ENCODE measurements around the gene CLCN6. TPM values are rescaled to one million over a fixed set of nuclear protein-coding genes. Genes with fewer than 3 reads are reported as not detected.

Gene CLCN6
- total RNA-seq = 10 to 100 TPM; 32.1 to 49.0 TPM
- long read RNA-seq, partial matches to known transcripts = 4 of 9 reads
- long read RNA-seq, other reads (novel, unspliced or antisense) = 5 of 9 reads

DNA sequence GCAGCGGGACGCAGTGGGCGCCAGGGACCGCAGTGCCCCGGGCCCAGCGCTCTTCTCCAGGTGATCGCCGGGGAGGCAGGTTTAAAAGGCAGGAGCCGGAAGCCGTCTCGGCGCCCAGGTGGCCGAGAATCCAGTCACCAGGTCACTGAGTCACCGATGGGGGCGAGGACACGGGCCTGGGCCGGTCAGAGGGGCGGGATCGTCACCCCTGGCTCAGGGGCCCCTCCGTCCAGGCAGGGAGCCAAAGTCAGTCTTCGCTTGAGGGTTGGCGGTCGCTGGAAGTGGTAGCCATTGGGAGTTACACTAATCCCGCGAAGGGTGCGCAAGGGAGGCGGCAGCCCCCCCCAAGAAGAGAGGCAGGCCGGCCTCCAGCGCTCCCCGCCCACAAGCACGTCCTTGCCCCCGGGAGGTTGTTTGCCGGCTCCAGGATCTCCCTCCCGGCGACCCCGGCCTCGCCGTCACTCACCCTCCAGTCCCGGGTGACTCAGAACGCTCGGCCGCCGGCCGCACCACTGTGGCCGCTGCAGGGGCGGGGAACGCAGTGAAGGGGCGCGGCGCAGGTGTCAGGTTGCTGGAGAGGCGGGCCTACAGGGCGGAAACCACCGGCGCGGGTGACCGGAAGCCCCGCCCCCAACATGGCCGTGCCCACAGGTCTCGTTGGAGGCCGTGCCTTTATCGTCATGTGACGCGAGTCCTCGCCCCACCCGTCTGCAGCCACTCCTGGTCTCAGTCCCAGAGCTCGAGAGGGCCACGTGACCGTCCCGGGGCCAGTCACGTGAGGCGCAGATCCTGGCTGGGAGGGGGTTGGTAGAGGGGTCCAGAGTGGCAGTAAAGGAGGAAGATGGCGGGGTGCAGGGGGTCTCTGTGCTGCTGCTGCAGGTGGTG, at the start of gene CLCN6, which contains the start of gene MTHFR:
Gene CLCN6 (plus strand): TSS at position 770 of the 885 bp plus-strand sequence. CDS start 72 bp downstream, at position 842.
Gene MTHFR (minus strand): TSS at position 543 of the 885 bp plus-strand sequence. CDS start 2,848 bp downstream, outside the sequence.
- DNase-seq (peak; percentile 100), ATAC-seq (peak; percentile 88 to 89)
- intact Hi-C loops (cut with DNase I) = loop anchor here in 1 of 2 donors (2.0 kb wide), 1 partner anchor 15 kb away; no protein-coding TSS in a partner anchor

DNA sequence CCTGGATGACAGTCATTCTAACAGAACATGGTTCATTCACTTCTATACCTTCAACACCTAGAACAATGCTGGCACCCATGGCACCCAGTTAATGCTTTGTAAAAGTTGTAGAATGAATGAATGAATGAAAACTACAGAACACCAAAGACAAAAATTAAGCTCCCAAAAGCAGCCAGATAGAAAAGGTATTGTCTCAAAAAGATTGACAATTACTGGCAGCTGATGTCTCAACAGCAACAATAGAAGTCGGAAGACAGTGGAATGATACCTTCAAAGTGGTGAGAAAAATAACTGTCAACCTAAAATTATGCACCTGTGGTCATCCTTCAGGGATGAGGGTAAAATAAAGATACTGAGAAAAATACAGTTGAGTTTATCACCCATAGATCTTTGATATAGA, 48.9 kb upstream of the CLCN6 start:
- intact Hi-C loops (cut with DNase I) = no loop called here
- no peak for ATAC-seq
- no peak for DNase-seq

- ATAC-seq = no peak
- no peak for DNase-seq
- intact Hi-C loops (cut with DNase I) = no loop called here
Measured at GRCh38 chr1:11759791-11760190, 46.2 kb upstream of the CLCN6 start.

DNA sequence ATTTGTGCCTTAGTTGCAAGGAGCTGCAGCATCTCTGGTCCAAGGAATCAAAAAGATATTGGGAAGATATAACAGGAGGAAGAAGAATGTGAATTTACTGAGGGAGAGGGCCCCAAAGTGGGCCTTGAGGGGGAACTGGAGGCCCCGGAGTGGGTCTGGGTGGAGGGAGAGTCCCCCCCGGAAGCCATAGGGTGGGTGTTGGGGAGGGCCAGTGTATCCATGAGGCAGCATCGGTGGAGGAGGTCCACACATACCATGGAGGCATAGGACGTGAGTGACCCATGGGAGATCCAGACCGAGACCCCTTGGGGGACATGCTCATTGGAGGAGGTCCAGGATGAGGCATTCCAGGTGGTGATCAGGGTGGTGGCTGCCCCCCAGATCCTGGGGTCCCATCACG, 44.7 kb upstream of the CLCN6 start:
- intact Hi-C loops (cut with DNase I) = no loop called here
- ATAC-seq (no peak), DNase-seq (no peak)

- intact Hi-C loops (cut with DNase I) = no loop called here
- DNase-seq (peak; percentile 17), ATAC-seq (peak; percentile 19 to 40)
Measured at GRCh38 chr1:11761988-11762406, 44.0 kb upstream of the CLCN6 start, which contains the start of gene C1orf167. TSS of gene C1orf167 (plus strand) at chr1:11762193. CDS start at chr1:11764401, 2,208 bp downstream.

GRCh38 chr1:11764115-11764514, 41.9 kb upstream of the CLCN6 start:
- intact Hi-C loops (cut with DNase I) = no loop called here
- ATAC-seq (no peak), DNase-seq (no peak)

DNA sequence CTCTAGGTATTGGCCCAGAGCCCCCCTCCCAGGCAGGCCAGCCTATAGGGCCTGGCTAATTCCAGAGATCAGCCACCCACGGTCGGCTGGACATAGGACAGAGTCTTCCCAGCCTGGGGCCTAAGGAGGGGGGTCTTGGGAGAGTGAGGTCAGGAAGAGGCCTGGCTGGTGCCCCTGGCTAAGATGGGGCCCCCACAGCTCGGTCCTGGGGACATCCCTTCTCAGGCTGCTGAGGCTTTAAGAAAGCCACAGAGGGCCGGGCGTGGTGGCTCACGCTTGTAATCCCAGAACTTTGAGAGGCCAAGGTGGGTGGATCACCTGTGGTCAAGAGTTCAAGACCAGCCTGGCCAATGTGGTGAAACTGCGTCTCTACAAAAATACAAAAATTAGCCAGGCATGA, 41.5 kb upstream of the CLCN6 start:
- intact Hi-C loops (cut with DNase I) = no loop called here
- DNase-seq (no peak), ATAC-seq (no peak)

DNA sequence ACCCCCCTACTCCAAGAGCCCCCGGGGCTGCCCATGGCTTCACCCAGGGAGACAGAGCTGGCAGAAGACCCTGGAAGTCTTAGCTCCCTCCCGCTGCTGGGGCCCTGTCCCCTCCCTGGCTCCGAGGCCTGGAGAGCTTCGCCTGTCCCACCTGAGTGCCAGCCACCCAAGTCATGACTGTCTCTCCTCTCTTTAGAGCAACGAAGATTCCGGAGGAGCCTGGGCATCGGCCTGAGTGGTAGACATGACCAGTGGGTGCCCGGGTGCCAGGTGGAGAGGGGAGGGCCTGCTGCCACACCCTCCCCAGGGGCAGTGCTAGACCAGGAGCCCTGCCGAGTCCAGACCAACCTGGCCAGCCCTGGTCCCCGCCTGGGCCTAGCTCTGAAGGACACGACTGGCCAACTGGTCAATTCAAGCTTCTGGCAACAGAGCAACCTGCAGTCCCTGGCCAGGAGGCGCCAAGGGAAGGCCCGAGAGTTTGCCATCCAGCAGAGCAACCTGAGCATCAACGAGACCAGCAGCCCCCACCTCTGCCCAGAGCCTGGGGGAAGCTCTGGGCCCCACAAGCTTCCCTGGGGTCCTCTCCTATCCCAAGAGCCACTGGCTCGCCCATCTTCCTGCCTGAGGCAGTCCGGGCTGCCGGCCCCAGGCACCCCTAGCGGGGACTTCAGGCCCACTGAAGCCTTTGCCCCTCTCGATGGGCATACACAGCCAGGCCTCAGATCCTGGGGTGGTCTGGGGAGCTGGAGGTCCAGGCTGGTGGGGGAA, 40.1 kb upstream of the CLCN6 start:
- intact Hi-C loops (cut with DNase I) = no loop called here
- ATAC-seq (no peak), DNase-seq (peak; percentile 17)

- no peak for ATAC-seq
- intact Hi-C loops (cut with DNase I) = no loop called here
- peak; percentile 13 for DNase-seq
Measured at GRCh38 chr1:11766429-11766776, 39.6 kb upstream of the CLCN6 start.

DNA sequence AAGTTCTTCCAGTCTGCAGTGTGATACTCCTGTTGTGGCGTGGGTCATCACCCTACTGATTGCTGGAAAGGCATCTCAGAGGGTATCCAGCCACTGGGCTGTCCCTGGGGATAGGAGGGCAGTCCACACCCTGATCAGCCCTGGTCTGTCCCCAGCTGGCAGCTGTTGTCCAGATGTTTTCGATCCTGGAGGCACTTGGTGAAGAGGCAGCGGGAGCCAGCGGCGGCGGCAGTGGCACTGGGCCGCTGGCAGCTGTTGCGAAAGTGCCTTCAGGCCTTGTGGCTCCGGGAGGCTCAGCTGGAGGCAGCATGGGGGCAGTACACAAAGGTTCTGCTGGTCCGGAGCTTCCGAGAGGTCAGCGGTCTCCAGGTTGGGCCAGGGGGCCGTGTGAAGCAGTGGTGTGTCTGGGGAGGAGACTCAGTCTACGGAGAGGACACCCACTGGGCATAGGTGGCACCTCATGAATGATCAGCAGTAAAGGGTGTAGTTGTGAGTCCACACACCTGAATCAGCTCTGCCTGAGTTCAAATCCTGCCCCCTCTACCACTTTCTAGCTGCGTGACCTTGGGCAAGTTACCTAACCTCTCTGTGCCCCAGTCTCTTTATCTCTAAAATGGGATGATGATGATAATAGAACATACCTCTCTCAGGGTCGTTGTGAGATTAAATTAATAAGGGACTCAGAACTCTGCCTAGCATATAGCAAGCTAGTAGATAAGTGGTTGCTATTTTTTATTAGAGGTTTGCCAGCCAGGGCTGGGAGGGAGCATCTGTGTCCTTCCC, 37.9 kb upstream of the CLCN6 start:
- intact Hi-C loops (cut with DNase I) = no loop called here
- ATAC-seq (no peak), DNase-seq (peak; percentile 12)

- intact Hi-C loops (cut with DNase I) = no loop called here
- ATAC-seq (no peak), DNase-seq (peak; percentile 15)
Measured at GRCh38 chr1:11768821-11769220, 37.2 kb upstream of the CLCN6 start.

- no peak for DNase-seq
- intact Hi-C loops (cut with DNase I) = no loop called here
- ATAC-seq = no peak
Measured at GRCh38 chr1:11769274-11769673, 36.7 kb upstream of the CLCN6 start.

GRCh38 chr1:11770011-11770410, 36.0 kb upstream of the CLCN6 start:
- DNase-seq (no peak), ATAC-seq (no peak)
- intact Hi-C loops (cut with DNase I) = no loop called here

- DNase-seq (peak; percentile 15), ATAC-seq (no peak)
- intact Hi-C loops (cut with DNase I) = no loop called here
Measured at GRCh38 chr1:11771481-11772043, 34.4 kb upstream of the CLCN6 start.

- intact Hi-C loops (cut with DNase I) = no loop called here
- ATAC-seq = no peak
Measured at GRCh38 chr1:11772458-11772857, 33.5 kb upstream of the CLCN6 start.

DNA sequence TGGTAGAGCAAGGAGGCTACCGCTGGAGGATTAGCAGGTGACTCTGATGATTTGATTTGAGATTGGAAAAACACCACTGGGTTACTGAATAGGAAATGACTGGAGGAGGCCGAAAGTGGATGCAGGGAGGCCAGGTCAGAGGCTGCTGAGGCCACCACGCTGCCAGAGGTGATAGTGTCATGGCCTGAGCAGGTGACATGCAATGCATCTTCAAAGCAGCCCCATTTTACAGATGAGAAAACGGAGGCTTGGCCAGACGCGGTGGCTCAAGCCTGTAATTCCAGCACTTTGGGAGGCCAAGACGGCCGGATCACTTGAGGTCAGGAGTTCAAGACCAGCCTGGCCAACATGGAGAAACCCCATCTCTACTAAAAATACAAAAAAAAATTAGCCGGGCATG, 31.2 kb upstream of the CLCN6 start:
- ATAC-seq = no peak
- no peak for DNase-seq
- intact Hi-C loops (cut with DNase I) = no loop called here

More at GRCh38 chr1:11772458-11772857, 33.5 kb upstream of the CLCN6 start:
- DNase-seq = peak; percentile 10

- no peak for DNase-seq
- intact Hi-C loops (cut with DNase I) = no loop called here
- ATAC-seq = no peak
Measured at GRCh38 chr1:11777658-11778322, 28.2 kb upstream of the CLCN6 start.

DNA sequence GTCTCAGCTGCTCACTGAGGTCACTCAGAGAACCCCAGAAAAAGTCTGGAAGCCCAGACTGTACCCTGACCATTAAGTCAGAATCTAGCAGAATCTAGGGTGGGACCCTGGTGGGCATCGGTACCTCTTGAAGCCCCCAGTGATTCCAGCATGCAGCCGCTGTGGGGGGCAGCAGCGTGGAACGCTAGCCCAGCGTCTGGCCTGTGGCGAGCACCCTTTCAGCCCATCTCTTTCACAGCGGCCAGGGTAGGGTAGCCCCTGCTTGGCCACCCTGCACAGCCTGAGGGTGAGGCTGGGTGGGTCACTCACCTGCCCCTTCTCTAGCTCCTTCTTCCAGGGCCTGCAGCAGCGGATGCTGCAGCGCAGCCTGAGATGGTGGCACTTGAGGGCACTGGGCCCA, 27.7 kb upstream of the CLCN6 start:
- DNase-seq = peak; percentile 8
- ATAC-seq = no peak

More for the DNA sequence above, 27.7 kb upstream of the CLCN6 start:
- intact Hi-C loops (cut with DNase I) = no loop called here
